ENCODE results near the gene GAS7.

The GAS7 gene

DNA sequence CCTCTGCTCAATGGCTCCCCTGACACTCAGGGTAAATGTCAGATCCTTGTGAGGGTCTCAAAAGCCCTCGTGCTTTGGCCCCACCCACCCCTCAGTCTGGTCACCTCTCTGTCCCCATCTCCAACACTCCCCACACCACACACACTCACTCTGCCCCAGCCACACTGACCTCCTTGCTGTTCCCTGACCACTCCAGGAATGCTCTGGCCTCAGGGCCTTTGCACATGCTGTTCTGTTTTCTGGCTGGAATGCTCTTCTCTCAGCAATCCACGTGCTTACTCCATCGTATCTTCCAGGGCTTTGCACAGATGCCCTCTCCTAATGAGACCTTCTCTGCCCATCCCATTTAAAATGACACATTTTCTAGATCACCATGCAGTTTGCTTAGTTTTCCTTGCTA lies 28.2 kb downstream of the GAS7 start:
- DNase-seq: no peak

DNA sequence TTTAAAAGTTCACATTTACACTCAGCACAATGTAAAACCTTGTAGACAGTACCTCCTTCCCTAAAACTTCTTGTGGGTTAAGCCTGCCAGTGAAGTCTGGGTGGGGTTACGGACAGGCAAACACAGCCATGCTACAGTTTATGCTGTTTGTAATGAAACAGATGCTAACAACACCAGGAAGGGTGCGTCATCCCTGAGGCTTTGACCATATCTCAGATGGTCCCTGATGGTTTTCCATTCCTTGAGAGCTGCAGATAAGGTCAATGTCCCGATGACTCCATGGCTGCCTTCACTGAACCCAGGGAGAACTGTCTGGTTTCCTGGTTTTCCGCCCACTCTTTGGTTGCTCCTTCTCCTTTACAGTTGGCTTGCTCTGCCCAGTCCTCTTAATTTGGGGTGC lies 29.1 kb downstream of the GAS7 start:
- DNase-seq: no peak

GRCh38 chr17:10166176-10166935 lies 32.0 kb downstream of the GAS7 start:
- DNase-seq: no peak

- no peak for DNase-seq
These were observed 36.3 kb downstream of the GAS7 start for GRCh38 chr17:10162096-10162495.

DNA sequence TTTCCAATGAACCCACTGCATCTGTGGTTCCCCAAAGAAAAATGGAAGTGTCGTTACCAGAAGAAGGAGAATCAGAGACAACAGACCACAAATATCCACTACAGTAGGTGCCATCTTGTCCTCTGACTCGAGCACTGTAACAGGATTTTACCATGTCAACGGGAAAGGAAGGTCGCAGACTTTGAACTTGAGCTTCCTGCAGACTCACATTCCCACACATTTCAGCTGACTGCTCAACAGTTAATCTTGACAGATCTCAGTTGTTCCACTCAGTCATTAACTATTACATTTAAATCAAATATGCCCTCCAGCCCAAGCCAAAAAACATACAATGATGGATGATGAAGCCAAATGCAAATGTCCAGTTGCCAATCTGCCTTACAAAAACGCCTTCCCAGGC lies 37.0 kb downstream of the GAS7 start:
- no peak for DNase-seq

GRCh38 chr17:10156948-10157607 lies 41.3 kb downstream of the GAS7 start:
- DNase-seq: peak; percentile 23 to 76

GRCh38 chr17:10156599-10156947 lies 41.8 kb downstream of the GAS7 start:
- no peak for DNase-seq

DNA sequence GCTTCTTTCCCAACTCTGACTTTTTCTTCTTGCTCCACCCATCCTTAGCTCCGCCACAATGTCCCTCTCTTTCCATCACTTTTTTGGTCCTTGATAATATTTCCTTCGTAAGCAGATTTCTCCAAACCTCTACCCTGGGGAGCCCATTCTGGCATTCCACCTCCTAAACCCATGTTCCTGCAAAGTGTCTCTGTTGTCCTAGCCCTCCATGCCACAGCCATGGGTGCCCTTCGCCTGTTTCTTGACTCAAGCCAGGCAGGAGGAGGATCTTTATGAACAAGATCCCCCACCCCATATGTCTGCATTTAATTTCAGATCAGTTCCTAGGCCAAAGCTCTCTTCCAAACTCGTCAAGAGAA lies 42.4 kb downstream of the GAS7 start:
- DNase-seq: no peak

DNA sequence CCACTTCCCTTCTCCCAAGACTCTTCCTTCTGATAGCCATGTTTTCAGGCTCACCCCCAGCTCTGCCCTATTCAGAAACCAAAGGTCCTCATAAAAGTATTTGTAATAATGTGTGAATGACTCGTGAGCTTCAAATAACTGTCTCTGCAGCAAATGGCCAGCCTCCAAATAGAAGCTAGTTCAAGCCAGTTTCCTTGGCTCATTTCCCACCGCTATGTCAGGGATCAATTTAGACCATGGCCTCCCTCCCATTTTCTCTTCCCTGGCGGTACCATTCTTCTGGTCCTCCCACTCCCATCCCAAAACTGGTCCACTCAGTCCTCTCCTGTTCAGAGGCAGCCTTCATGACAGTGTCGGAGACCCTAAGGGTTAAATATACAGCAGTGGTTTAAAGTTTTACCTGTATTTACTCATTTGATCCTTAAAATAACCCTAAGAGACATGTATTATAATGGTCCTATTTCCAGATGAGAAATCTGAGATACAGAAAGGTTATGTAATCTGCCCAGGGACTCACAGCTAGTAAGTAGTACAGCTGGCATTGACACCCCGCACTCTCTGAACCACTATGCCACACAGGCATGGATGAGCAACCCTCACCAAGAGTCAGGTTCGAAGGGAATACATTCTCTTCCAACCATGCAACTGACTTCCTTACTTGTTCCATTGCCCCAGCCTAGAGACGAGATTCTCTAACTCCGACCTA lies 42.9 kb downstream of the GAS7 start:
- DNase-seq: no peak

DNA sequence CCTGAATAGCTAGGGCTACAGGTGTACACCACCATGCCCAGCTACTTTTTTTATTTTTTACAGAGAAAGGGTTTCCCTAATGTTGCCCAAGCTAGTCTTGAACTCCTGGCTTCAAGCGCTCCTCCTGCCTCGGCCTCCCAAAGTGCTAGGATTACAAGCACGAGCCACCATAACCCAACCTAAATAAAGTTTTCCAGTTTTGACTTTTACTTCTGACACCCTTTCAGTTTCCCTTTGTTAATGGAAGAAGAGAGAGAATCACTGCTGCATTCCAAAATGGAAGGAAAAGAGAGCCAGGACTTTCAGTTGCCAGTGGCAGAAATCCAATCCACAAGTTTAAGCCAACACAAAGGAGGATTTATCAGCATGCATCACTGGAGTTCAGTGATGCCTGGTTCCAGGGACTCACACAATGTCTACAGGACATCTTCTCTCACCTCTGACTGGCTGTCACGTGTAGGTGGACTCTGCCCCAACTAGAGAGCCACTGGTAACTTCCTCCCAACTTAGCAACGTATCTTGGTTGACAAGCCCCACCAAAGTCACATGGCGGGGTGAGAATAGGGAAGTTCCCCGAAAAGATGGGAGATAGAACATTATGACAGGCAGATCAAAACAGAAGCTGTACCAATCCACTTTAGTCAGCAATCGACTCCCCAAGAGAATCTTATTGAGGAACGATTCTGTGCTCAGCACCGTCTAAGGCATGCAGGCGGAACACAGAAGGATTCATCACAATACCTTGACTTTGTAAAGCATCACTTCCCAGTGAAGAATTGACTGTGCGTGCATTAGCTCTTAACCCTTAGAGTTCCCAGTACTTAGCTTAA lies 46.5 kb downstream of the GAS7 start:
- DNase-seq: peak; percentile 24 to 76

DNA sequence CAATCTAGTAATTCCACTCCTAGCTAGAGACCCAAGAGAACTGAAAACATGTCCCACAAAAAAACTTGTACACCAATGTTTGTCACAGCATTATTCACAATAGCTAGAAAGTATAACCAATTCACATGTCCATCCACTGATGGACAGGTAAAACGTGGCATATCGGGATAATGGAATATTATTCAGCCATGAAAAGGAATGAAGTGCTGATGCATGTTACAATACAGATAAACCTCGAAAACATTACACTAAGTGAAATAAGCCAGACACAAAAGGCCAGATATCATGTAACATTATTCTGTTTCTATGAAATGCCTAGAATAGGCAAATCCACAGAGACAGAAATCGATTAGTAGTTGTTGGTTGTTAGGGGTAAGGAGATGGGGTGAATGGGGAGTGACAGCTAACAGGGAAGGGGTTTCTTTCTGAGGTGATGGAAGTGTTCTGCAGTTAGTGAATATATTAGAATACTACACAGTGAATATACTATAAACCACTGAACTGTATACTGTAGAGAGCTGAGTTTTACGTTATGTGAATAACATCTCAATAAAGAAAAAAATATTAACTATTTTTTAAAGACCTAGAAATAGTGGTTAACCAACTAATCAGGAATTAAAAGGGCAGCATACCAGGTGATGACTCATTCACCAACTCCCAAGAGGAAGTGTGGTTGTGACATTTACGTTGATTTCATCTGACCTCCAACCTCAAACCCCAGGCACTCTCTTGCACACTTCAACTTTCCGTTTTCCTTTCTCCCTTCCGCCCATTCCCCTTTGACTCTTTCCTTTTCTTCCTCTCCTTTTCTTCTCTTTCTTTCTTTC lies 48.6 kb downstream of the GAS7 start:
- DNase-seq: peak; percentile 37 to 44

DNA sequence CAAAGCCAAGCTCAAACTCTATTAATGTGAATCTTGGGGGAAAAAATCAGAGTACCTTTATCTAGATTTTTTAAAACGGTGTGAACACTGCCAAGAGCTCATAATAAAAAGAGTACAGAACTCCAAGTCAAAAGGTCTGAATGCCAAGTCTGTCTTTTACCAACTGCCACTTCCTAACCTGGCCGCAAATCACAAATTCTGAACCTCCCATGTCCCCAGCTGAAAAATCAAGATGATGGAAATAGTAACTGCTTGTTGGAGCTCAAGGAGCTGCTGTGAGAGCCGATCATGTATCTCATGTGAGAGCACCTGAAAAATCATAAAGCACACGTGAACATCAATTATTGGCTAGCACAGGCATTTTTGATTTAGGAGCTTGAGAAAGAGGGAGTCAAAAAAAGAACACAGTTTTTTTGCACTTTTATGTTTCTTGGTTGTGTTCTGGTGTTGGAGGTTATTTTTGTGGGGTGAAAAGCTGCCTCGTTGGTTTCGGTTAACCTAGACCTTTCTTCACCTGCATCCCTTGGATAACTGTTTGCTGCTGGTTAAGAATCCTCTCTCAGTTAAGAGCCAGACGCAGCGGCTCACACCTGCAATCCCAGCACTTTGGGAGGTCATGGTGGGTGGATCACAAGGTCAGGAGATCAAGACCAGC lies 50.5 kb downstream of the GAS7 start:
- no peak for DNase-seq

GRCh38 chr17:10147040-10147439 lies 51.4 kb downstream of the GAS7 start:
- DNase-seq: no peak

DNA sequence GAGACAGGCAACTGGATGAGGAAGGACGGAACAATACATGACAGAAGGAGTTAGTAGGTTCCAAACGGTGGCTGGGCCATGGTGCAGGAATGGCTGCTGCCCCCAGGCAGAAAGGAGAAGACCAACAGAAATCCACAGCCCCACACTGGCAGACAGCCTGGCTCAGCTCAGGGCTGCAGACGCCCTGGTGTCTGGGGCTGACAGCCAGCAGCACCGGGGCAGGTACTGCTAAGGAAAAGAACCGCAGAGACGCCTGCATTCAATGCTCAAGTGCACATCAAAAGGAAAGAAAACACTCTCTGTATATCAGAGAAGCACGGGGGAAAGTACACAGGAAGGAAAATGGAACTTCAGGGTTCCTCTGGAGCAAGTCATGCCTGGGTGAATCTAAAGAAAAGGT lies 53.4 kb downstream of the GAS7 start:
- no peak for DNase-seq

- no peak for DNase-seq
These were observed 54.0 kb downstream of the GAS7 start for GRCh38 chr17:10144456-10144855.

GRCh38 chr17:10141436-10141835 lies 57.0 kb downstream of the GAS7 start:
- no peak for DNase-seq

DNA sequence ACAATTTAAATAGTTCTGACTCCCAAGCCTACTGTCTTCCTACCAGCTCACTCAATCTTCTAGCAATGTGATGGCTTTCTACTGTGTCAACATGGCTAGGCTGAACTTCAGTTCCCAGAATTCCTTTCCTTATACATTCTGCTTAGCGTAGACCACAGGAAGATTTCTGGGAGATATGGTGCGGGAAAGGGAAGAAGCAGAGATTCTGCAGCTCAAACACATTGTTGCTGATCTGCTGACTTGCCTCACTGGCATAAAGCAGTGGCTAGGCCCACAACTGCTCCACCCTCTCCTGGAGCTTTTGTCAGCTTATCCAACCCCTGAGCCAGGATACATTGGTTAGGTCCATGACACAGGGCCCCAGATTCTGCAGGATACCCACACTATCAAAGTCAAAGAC lies 58.8 kb downstream of the GAS7 start:
- DNase-seq: no peak

DNA sequence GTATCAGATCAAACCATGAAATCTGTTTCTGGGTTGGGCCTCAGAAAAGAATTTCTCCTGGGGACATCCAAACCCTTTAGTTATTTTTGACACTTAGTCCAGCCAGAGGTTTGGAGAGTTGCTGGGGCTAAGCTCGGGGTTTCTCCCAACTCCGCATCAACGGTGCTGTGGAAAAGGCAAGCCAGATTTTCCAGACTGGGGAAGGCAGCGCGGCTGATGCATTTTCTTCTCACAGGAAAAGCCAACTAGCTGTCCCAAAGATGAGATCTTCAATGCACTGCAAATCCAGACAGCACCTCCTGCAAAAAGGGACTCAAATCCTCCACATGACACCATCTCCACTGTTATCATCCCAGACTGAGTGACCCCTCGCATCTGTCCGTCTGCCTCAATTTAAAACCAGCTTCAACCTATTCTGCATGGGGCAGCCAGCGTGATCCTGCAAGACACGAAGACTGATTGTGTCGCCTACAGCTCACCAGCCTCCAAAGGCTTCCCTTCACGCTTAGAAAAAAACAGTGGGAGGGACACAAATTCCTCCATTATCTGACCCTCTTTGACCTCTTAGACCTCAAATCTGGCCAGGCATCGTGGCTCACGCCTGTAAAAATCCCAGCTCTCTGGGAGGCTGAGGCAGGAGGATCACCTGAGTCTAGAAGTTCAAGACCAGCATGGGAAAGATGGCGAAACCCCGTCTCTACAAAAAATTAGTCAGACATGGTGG lies 62.0 kb downstream of the GAS7 start:
- DNase-seq: no peak

- DNase-seq: peak in 1 of 2 donors; percentile 52
These were observed 62.7 kb downstream of the GAS7 start for GRCh38 chr17:10135539-10136257.

GRCh38 chr17:10130677-10131076 lies 67.7 kb downstream of the GAS7 start:
- DNase-seq: no peak

Measured in CD4-positive, alpha-beta T cell treated with Interleukin-1 beta for 1 hour (primary cell).